HG03066 (cell line): Measurements from ENCODE around the gene PDCD7.

Experiments
- ATAC-seq: cut with Tn5 transposase; IDR thresholded peaks from one replicate; pipeline ENCODE4 v1.9.1; 2021; ENCODE audit warnings: low read depth; ENCODE audit not compliant: unreplicated experiment

PDCD7 gene

DNA sequence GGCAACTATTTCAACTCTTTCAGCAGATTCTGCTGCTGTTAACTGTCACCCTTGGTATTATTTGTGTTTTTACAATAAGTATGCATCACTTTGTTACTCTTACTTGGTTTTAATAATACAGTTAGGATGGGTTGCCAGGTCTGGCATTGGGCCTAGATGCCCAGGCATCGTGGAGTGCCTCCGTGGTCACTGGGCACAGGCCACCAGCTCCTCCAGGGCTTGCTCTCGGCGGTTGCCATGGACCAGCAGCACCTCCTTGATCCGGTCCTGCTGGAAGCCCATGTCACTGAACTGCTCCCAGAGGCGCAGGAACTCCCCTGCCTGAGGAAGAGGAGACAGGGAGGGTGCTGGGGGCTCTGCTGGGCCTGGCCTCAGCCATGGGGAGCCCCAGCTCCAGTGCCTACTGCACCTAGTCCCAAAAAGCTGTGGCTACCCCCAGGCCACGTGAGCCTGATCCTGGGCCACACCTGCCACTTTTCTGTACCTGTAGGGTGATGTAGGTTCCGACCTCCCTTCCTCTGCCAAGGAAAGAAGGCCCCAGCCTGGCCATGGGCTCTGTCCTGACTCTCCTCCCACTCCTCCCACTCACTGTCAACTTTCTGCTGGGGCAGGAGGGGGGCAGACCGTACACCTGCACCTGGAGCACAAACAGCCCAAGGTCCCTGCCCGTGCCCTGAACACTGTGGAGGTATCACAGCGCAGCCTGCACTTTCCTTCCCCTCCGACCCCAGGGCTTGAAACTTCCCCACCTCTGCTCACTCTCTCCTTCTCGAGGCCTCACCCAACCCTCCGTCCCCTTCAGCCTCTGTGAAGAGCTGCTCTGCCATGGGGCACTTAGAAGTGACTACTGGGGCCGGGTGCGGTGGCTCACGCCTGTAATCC is 40.5 kb downstream of the PDCD7 start:
- no peak for ATAC-seq

DNA sequence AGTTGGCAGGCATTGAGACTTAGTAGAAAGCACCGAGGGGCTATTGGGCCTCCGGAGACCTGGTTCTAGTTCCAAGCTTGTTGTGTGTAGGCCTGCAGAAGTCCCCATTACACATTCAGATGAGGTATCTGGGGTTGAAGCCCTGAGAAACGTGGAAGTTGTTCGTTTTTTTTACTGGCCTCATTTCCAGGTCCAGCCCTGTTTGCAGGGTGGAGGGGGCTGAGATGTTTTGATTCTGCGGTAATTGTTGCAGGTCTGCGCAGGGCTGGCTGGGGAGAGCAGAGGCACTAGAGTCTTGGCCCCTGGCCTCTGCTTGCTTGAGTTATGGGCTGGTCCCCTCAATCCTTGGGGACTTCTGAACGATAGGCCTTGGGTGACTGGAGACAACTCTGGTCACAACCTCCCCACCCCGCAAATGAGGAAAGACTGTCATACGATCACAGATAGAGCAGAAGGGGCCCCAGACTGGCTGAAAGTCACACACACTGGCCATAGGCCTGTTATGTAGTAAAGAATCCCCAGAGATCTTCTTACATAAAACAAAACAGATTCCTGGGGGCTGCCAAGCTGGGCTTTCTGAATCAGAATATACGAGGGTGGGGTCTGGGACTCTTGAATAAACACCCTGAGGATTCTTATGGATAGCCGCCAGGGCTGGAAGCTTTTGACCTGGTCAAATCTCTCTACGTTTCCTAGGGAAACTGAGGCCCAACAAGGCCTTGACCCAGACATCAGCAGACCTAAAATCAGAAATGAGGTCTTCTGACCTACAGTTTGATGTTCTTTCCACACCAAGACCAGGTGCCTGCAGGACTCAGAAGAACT is 41.5 kb downstream of the PDCD7 start:
- ATAC-seq = no peak

DNA sequence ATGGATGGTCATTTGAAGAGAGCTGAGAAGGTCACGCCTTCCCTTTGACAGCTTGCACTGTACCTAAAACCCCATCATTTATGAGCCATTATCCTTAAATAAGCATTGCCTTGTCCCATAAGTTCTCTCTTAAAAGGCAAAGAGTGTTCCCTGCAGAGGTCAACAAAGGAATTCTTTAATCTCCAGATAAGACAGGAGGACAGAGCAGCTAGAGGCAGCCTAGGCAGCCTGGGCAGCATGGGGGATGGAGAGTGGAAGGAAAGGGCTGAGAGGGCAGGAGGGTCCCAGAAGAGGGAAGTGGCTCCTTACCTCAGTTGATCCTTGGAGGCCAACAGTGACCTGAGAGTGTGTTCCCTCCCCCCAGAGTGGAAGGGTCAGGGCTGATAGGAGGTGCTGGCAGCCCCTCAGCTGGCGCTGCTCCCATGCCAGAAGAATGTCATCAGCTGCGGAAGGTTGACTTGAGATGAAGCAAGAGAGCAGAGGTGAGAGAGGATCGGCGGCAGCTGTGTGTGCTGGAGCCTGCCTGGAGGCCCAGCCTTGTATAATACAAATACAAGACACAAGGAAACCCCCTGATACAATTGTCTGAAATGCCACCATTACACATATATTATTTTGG is 44.3 kb downstream of the PDCD7 start:
- no peak for ATAC-seq

DNA sequence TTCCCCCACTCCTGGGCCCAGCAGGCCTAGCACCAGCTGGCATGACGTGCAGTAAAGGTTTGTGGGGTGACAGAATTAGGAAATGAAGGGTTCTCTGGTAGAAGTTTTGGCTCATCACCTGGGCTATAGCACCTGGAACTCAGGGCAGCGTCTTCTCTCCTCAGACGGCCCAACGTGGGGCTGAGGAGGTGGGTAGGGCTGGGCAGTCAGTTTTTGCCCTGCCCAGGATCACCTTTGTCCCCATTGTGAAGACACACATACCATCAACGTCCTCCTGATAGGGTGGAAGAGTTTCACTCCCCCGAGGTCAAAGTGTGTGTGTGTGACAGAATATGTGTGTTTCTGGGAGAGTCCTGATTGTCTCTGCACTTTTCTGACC is 45.0 kb downstream of the PDCD7 start:
- no peak for ATAC-seq

DNA sequence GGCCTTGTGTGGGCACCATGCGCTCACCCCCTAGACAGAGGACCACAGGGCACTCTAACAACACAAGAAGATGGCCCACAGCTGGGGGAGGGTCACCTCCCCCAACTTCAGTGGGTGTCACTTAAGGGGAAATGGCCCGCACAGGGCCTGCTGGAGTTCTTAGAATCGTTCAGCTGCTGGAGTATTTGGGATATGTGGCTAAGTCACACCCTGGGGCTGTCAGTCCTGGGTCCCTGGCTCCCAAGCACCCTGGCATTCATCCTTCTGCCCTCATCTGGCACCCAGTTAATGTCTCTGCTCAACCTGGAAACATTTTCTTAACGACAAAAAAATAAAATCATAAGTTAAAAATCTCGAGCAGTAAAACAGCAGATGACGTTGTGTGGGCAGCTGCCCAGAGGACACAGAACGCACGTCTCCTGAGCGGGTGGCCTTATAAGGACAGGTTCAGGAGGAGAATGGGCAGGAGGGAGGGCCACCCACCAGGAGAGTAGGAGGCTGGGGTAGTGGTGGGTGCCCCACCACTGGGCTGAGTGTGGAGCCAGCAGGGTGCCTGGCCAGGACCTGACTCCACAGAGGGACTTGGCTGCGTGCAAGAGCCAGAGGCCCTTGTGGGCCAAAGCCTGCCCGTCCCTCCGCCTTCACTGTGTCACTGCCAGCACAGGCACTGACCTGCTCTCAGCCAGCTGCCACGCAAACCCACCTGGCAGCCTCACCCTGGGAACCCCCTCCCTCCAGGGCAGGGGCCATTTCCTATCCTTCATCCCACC is 45.5 kb downstream of the PDCD7 start:
- no peak for ATAC-seq

DNA sequence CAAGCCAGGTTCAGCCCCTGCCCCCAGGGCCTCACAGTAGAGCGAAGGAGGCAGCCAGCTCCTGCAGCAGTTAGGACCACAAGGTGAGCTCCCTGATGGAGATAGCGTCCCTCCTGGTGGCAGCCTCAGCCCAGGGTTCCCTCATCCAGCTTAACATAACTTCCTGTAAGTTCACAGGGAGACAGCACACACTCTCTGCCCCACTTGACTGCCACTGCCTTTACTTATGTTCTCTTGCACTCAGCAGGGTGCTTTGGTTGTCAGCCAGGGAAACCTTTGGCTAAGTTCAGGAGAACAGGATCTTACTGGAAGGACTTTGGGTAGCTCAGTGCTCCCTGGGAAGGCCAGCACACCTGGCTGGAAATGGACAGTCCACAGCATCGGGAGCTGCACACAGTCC is 46.2 kb downstream of the PDCD7 start:
- no peak for ATAC-seq

DNA sequence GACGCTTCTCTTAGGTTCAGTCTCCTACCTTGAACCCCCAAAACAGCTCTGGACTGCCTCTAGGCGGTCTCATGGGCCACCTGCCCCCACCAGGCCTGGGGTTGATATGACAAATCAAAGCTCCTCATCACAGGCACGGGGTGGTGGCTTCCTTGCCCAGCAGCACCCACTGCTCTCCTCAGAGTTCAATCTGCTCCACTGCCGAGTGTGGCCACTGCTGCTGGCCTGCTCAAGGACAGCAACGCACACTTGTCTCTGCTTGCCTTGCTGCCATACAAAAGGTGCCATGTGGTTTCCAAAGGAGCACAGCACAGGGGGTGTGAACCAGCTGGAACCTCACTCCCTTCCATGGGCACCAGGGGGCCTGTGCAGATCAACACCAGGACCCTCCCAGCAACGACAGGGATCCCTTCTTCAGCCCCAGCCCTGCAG is 46.9 kb downstream of the PDCD7 start:
- ATAC-seq = no peak

DNA sequence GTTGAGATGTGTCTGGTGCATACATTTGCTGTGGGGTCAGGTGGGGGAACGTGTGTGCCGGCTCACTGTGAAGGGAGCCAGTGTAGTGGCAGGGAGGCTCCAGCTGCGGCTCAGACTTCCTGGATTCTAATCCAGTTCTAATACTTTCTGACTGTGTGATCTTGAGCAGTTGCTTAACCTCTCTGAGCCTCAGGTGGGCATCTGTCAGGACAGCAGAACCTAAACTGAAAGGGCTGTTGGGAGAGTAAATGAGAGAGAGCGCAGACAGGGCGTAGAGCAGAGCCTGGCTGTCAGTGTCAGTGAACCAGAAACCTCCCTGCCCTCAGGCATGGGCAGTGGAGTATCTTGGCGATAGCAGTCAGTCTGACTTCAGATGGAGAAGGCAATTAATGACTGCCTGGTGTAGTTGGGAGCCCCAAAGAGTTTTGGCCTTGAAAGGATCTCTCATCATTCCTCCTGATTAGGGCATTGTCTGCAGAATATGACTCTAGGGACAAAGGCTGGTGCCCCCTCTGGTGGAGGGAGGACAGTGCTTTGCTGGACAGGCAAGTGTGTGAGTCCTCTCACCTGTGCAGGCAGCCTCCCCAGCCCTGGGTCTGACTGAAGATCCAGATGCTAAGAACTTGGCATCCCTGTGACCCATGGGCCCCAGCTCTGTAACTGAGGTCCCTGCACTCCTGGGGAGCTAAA is 47.5 kb downstream of the PDCD7 start:
- ATAC-seq = no peak

DNA sequence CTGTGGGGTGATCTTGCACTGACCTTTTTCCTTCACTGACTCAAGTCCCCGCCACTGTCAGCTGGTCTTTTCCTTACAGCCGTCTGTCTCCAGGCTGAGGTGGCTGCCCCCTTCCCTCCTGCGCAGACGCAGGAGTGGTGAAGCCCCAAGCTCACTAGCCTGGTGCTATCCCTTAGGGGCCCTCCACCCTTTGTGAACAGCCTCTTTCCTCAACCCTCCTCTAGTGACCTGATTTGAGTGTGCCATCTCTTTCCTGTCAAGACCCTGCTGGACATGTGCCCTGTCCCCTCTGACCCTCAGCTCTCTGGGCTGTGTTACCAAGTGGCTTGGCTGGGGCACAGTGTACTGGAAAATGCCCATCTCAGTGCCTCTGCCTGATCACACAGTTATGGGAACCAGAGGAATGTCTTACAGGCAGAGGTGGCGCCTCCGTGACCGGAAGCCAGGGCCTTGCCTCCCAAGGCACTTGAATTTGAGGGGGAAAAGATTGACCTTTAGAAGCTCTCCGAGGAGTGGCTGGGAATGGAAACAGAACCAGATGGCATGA is 48.3 kb downstream of the PDCD7 start:
- no peak for ATAC-seq

DNA sequence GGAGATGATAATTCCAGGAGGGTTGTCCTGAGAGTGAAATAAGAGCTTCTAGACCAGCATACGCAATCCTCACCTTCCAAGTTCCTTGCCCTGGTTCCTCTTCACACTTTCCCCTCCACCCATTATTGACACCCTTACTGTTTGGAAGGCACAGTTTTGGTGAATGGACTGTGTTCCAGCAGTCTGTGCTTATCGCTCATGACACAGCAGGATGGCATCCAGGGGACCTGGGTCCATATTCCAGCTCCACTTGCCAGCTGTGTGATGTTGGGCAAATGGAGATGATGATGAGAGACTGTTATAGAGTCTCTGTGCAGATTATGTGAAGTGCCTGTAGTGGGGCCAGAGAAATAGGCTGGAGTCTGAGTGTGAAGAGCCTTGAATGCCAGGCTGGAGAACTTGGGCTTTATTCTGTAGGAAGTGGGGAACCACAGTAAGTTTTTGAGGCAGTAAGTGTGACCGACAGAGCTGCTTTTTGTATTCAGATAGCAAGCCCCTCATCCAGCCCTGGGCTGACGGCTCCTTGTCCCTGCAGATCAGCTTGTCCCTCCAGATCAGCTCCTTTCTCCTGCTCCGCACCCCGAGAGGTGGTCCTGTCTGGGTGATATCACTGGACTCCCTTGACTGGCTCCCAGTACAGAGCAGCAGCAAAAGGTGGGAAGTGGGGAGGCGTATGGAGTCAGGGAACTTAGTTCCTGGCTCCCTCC is 49.0 kb downstream of the PDCD7 start:
- no peak for ATAC-seq

DNA sequence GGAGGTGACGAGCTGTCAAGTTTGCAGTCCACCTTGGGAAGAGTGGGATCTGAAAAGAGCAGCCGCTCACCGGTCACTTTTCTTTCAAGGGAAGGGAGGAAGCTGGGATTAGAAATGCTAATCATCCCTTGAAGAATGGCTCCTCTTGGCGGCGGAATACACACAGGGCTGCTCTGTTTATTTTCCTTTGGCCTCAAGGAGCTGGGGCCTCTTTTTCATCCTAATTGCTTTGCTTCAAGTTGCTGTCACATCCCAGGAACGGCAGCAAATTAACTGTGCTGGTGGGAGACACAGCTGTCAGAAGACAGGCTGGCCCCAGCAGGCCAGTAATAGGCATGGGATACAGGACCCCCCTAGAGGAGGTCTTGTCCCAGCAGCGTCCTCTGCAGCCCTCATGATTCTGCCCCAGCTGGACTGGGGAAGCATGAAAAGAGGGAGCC is 50.3 kb downstream of the PDCD7 start:
- no peak for ATAC-seq

DNA sequence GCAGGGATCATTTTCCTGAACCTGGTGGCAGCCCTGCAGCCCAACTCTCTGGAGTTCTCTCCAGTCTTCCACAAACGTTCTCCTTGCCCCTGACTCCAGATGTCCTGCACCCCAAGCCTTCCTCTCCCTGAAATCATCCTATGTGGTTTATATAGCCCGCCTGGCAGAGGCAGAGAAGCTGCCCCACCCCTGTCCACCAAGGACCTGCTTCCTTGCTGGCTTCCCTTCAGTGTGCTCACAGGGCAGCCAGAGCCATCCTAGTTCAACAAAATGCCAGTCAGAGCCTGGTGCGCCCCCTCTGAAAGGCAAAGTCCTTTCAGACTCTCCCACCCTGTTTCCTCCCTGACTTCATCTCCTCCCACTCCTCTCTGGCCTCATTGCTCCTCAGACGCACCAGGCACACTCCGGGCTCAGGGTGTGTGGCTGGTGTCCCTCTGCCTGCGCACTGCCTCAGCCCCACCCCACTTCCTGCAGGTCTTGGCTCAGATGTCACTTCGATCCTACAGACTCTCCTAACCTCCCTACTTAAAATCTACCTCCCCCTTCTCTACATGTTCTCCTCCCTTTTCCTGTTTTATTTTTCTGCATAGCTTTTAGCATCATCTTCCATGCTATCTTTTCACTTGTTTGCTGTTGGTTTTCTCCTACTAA is 51.2 kb downstream of the PDCD7 start:
- ATAC-seq = no peak

DNA sequence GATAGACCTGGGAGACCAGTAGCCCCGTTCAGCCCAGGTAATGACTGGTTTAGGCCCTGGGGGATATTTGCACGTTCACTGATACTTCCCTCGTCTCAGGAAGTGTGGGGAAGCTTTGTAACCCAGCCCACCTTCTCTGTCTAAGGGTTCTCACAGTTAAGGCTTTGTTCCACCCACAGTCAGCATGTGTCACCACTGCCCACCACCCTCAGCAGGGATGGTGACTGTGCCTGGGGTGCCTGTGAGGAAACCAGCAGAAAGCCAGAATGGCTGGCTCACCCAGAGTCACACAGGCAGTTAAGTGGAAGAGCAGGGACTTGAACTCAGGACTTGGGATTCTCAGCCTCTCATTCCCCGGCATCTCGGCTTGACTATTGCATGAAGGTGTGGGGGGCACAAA is 51.9 kb downstream of the PDCD7 start:
- ATAC-seq = no peak

DNA sequence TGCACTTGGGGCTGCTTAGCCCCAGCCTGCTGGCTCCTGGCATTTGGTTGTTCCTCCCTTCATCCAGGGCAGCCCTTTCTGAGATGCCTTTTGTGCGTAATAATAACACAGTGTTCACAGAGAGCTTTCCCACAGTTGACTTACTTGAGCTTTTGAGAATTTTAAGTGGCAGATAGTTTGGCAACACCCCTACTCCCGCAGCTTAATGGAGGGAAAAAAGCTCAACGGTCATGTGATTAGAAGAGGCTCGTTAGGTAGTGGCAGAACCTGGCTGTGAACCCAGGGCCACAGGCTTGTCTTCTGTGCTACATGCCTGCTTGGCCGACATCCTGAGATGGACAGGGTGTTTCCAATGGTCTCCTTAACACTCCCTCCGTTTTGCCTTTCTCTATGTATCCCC is 52.3 kb downstream of the PDCD7 start:
- no peak for ATAC-seq

DNA sequence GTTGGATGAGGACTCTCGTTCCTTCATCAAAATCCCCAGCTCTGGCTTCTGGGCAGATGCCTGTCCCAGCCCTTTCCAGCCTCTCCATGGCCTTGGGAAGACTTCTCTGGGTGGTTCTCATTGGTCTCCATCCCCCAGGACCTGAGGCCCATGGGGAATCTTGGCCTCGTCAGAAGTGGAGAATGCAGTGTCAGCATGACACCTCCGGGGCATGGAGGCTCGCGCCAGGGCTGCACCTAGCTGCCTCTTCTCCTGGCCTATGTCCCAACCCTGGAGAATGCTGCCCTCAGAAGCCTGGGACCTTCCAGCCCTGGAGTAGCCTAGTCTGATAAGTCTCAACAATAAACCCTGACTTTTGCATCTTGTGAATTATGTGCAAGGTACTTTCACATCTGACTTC is 54.0 kb downstream of the PDCD7 start:
- ATAC-seq = no peak

DNA sequence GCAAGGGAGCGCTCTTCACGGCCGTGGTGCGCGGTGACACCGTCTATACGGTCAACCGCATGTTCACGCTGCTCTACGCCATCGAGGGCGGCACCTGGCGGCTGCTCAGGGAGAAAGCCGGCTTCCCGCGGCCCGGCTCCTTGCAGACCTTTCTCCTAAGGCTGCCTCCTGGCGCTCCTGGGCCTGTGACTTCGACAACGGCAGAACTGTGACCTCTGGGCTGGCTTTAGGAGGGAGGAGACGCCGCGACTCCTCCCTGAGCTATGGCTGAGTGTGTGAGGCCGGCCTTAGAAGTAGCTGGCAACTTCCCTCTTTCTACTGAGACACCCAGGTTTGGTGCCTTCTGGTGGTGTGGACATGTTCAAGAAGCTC is 55.6 kb downstream of the PDCD7 start:
- no peak for ATAC-seq

DNA sequence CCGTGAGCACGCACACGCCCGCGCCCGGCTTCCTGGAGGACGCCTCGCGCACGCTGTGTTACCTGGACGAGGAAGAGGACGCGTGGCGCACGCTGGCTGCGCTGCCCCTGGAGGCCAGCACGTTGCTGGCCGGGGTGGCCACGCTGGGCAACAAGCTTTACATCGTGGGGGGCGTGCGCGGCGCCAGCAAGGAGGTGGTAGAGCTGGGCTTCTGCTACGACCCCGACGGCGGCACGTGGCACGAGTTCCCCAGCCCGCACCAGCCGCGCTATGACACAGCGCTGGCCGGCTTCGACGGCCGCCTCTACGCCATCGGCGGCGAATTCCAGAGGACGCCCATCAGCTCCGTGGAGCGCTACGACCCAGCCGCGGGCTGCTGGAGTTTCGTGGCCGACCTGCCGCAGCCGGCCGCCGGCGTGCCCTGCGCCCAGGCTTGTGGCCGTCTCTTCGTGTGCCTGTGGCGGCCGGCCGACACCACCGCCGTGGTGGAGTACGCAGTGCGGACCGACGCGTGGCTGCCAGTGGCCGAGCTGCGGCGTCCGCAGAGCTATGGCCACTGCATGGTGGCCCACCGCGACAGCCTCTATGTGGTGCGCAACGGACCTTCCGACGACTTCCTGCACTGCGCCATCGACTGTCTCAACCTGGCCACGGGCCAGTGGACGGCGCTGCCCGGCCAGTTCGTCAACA is 56.2 kb downstream of the PDCD7 start:
- ATAC-seq = no peak
